Endothelial cell of umbilical vein (primary cell): Measurements from ENCODE around the gene STOML1. TPM values are rescaled to one million over a fixed set of nuclear protein-coding genes. Genes with fewer than 3 reads are reported as not detected.
A peak's percentile ranks its signal among the peaks of the same experiment; 100 is the strongest.

Source experiments
- BruUV-seq: library from RNA; stranded (reverse); fragments of 400-500 nt; replicated peaks from 2 replicates; lab custom pipeline; 2021; lab: Mats Ljungman, UMichigan
- CTCF ChIA-PET: fragments of 300-600, 350-600 bp; sonication (Branson Sonifier 250); formaldehyde crosslinking; loops from one replicate; lab custom pipeline; 2021; ENCODE audit warnings: antibody characterized with exemption, inconsistent platforms; lab: Charles Lee
- POLR2A ChIA-PET: fragments of 300-600, 350-600 bp; sonication (Branson Sonifier 250); formaldehyde crosslinking; loops from one replicate; lab custom pipeline; 2021; ENCODE audit warnings: antibody characterized with exemption, inconsistent platforms; lab: Charles Lee
- DNase-seq: peaks from one replicate; pipeline ENCODE4 v3.0.0-alpha.2; 2011; ENCODE audit warnings: low read depth, low spot score
- FAIRE-seq: peaks from 2 replicates; lab custom pipeline; 2011; peaks lifted over from hg19 to GRCh38; lab: Jason Lieb, UNC
- H2AFZ ChIP-seq: 2 replicates; pipeline ENCODE4 v1.6.0; 2012; ENCODE audit warnings: low read depth, low read length, control low read depth, inconsistent platforms
- H3K27ac ChIP-seq: 2 replicates; pipeline ENCODE4 v1.5.1; 2011; ENCODE audit warnings: low read depth, mild to moderate bottlenecking, control low read depth, low read length, moderate library complexity; ENCODE audit not compliant: insufficient read depth
- H3K27me3 ChIP-seq, 2 experiments: 2 replicates each; pipeline versions ENCODE4 v1.6.0 to v1.6.1; 2011; ENCODE audit warnings: low read length in 2 of 2, mixed read lengths in 1 of 2; ENCODE audit not compliant: control insufficient read depth in 2 of 2, insufficient read depth in 2 of 2
- H3K36me3 ChIP-seq, 2 experiments: 2 replicates in 1 of 2; 3 replicates in 1 of 2; pipeline ENCODE4 v1.5.1; 2011; ENCODE audit warnings: low read length in 2 of 2, mild to moderate bottlenecking in 1 of 2, moderate library complexity in 1 of 2; ENCODE audit not compliant: control insufficient read depth in 2 of 2, insufficient read depth in 2 of 2; ENCODE audit errors: extremely low read depth in 1 of 2
- H3K4me1 ChIP-seq: 3 replicates; pipeline ENCODE4 v1.5.1; 2011; ENCODE audit warnings: mild to moderate bottlenecking, low read length; ENCODE audit not compliant: control insufficient read depth, insufficient read depth; ENCODE audit errors: extremely low read depth
- H3K4me2 ChIP-seq: 2 replicates; pipeline ENCODE4 v1.6.1; 2011; ENCODE audit warnings: low read length, control low read depth, mixed read lengths; ENCODE audit not compliant: insufficient read depth
- H3K4me3 ChIP-seq, 3 experiments: fragments of 200-600 bp in 1 of 3; sonication (generic), shearing (Covaris generic) in 1 of 3; replicated peaks in 1 of 3; 2 replicates each; pipeline ENCODE4 v1.5.1; 2011 to 2016; ENCODE audit warnings: control low read depth in 3 of 3, low read length in 3 of 3, mild to moderate bottlenecking in 2 of 3, inconsistent platforms in 1 of 3, low read depth in 1 of 3, moderate library complexity in 1 of 3; ENCODE audit not compliant: insufficient read depth in 1 of 3
- H3K79me2 ChIP-seq: 2 replicates; pipeline ENCODE4 v1.6.0; 2012; ENCODE audit warnings: low read length, inconsistent platforms; ENCODE audit not compliant: control insufficient read depth, insufficient read depth
- H3K9ac ChIP-seq: replicated peaks from 2 replicates; pipeline ENCODE3; 2011; ENCODE audit warnings: low read length, control low read depth; ENCODE audit not compliant: insufficient read depth; ENCODE audit errors: extremely low read depth
- H3K9me1 ChIP-seq: replicated peaks from 3 replicates; pipeline ENCODE4 v1.6.0; 2011; ENCODE audit warnings: mild to moderate bottlenecking, low read length; ENCODE audit not compliant: control insufficient read depth, insufficient read depth; ENCODE audit errors: extremely low read depth
- H3K9me3 ChIP-seq: replicated peaks from 2 replicates; pipeline ENCODE4 v1.5.1; 2012; ENCODE audit warnings: low read length, inconsistent platforms; ENCODE audit not compliant: control insufficient read depth, insufficient read depth
- H4K20me1 ChIP-seq: replicated peaks from 2 replicates; pipeline ENCODE3; 2011; ENCODE audit warnings: mild to moderate bottlenecking, low read length; ENCODE audit not compliant: control insufficient read depth, insufficient read depth; ENCODE audit errors: extremely low read depth
- EZH2 ChIP-seq: IDR thresholded peaks from 2 replicates; pipeline ENCODE4 v1.6.1; 2012; ENCODE audit warnings: borderline replicate concordance, low read depth, mild to moderate bottlenecking, moderate library complexity, low read length, inconsistent platforms; ENCODE audit not compliant: severe bottlenecking
- FOS ChIP-seq: IDR thresholded peaks from 2 replicates; pipeline ENCODE4 v1.6.1; 2011; ENCODE audit warnings: mild to moderate bottlenecking, low read length, moderate library complexity, borderline replicate concordance; ENCODE audit not compliant: insufficient read depth
- GATA2 ChIP-seq: IDR thresholded peaks from 2 replicates; pipeline ENCODE4 v1.7.0; 2011; ENCODE audit warnings: low read depth, mild to moderate bottlenecking, moderate library complexity, mixed read lengths, low read length; ENCODE audit not compliant: insufficient read length, insufficient read depth
- JUN ChIP-seq: IDR thresholded peaks from 2 replicates; pipeline ENCODE4 v1.6.1; 2011; ENCODE audit warnings: borderline replicate concordance, low read depth; ENCODE audit not compliant: insufficient read length, insufficient read depth
- MYC ChIP-seq: IDR thresholded peaks from one replicate; pipeline ENCODE4 v1.6.1; 2011; ENCODE audit warnings: mild to moderate bottlenecking, low read depth, low read length
- POLR2A ChIP-seq: IDR thresholded peaks from 2 replicates; pipeline ENCODE4 v1.6.1; 2012; ENCODE audit warnings: low read depth, mild to moderate bottlenecking, control low read depth, low read length
- POLR2AphosphoS5 ChIP-seq: IDR thresholded peaks from 2 replicates; pipeline ENCODE4 v1.6.1; 2012; ENCODE audit warnings: low read depth, mild to moderate bottlenecking, control low read depth, low read length, moderate library complexity; ENCODE audit not compliant: insufficient read depth
- dilution Hi-C: fragments of 300-500 bp; cut with MboI; formaldehyde crosslinking; loops from one replicate; pipeline ENCODE4 v1.15.0; 2019; ENCODE audit warnings: low sequenced_read_pairs; ENCODE audit not compliant: extremely low pct_ligation_motif_present
- intact Hi-C: fragments of 100-400 bp; cut with micrococcal nuclease; formaldehyde crosslinking; loops from one replicate; pipeline ENCODE4 v1.10.0; 2022
- polyA plus RNA-seq, 4 experiments: library from polyadenylated mRNA; depleted of rRNA in 3 of 4; stranded (reverse) in 3 of 4; unstranded in 1 of 4; fragments of >200 nt; gene quantifications; 2 replicates each; pipeline versions ENCODE4 v1.2.1 to v1.2.3, GENCODE V29; 2011 to 2012; ENCODE audit warnings: missing spikeins in 1 of 4
- total RNA-seq: library from RNA; stranded (reverse); gene quantifications from 2 replicates; pipeline ENCODE4 v1.2.3, GENCODE V29; 2021
- TF ChIP-seq, protein P1 (sequence below), 2 donors: IDR thresholded peaks; 1 replicate in 1 of 2; 2 replicates in 1 of 2; pipeline ENCODE4 v1.5.1; 2011; ENCODE audit warnings: low read length in 2 of 2, mild to moderate bottlenecking in 2 of 2, moderate library complexity in 2 of 2, control low read depth in 1 of 2, inconsistent platforms in 1 of 2, low read depth in 1 of 2; ENCODE audit not compliant: insufficient read depth in 1 of 2; ENCODE audit errors: extremely low read depth in 1 of 2
- TF ChIP-seq, protein P2 (sequence below): IDR thresholded peaks from 2 replicates; pipeline ENCODE4 v1.6.1; 2011; ENCODE audit not compliant: insufficient read depth, insufficient read length

Gene STOML1
- total and polyA plus RNA-seq, 2 donors (not counting 3 experiments of a cell fraction or from before 2014, with no cell fraction given): 12.9 to 15.4 TPM

DNA sequence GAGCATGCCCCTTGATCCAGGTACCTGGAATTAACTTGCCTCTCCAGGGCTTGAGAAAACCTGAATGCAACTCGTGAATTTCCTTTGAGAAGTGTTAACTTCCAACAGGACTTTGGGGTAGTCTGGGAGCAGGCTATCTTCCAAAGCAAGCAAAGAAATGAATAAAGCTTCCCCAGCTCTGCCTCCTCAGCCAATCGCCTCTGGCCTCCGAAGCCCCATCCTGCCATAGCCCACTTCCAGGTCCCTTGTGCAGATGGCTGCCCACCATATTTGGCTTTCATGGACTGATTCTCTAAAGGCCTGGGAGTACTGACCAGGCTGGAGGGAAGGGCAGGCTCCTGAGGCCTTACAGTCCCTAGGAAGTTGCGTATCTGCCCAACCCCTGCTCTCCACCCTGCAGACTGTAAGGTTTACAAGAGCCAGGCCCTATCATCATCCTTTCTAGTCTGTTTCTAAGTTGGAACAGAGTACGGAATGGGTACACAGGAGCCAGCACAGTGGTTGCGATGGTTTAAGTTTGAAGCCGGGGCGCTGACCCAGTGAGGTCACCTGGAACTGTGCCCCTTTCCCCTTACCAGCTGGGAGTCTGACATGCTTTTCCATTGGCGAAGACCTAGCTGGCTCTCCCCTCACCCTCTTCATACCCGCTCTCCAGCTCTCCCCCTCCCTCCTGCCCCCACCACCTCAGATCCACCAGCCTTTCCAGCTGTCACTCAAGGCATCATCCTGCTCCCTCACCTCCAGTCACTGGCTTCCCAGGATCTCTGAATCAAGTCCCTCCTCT, 1.3 kb upstream of the STOML1 start:
- no TSS peak for BruUV-seq
- H3K4me2 ChIP-seq: no peak overlapping the region
- POLR2A ChIA-PET: interaction anchor here (1.5 kb wide), 1 partner anchor 22 kb away, joined by 3 read pairs; no protein-coding TSS in a partner anchor
- no peak overlapping the region for H2AFZ ChIP-seq
- FAIRE-seq (no peak), DNase-seq (no peak)
- H3K27me3 ChIP-seq: no peaks in the 10 kb centered on the region
- H3K4me3 ChIP-seq: no peak overlapping the region
- peaks cover 51% of the 10 kb centered on the region for H3K4me1 ChIP-seq
- no peak overlapping the region for H3K9ac ChIP-seq
- intact Hi-C loops (loop anchor here (2.0 kb wide), 1 partner anchor 43 kb away; no protein-coding TSS in a partner anchor), dilution Hi-C loops (no loop called here)
- H3K36me3 ChIP-seq: peaks cover 4% of the 10 kb centered on the region in 2 experiments
- H4K20me1 ChIP-seq: no peaks in the 10 kb centered on the region
- CTCF ChIA-PET: interaction anchor here (1.2 to 4.0 kb wide), 10 partner anchors 10 to 55 kb away, joined by 3 to 65 read pairs (median 10); no protein-coding TSS in a partner anchor
- no peak overlapping the region for H3K27ac ChIP-seq
- H3K9me3 ChIP-seq: no peaks in the 10 kb centered on the region
- no peaks in the 10 kb centered on the region for H3K9me1 ChIP-seq
- H3K79me2 ChIP-seq: peaks cover 35% of the 10 kb centered on the region
- TF ChIP-seq POLR2A (no peak), EZH2 (no peak), JUN (no peak), FOS (no peak)

DNA sequence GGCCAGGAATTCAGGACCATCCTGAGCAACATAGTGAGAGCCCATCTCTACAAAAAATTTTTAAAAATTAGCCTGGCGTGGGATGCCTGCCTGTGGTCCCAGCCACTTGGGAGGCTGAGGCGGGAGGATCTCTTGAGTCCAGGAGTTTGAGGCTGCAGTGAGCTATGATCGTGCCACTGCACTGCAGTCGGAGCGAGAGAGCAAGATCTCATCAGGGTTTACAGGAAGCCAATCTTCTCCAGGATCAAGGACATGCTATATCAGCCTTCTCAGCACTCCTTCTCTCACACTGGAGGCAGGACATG, 451 bp upstream of the STOML1 start:
- Histone ChIP-seq H3K9me1 (no peaks in the 10 kb centered on the region), H2AFZ (peak overlapping the region; percentile 86), H3K4me3 (no peak overlapping the region), H3K9me3 (no peaks in the 10 kb centered on the region), H3K36me3 (no peaks in the 10 kb centered on the region), H3K27ac (no peak overlapping the region), H3K4me2 (no peak overlapping the region), H3K4me1 (peaks cover 55% of the 10 kb centered on the region), H3K79me2 (peaks cover 27% of the 10 kb centered on the region), H3K27me3 (no peaks in the 10 kb centered on the region), H3K9ac (no peak overlapping the region), H4K20me1 (no peaks in the 10 kb centered on the region)
- CTCF ChIA-PET: interaction anchor here (0.6 to 7.0 kb wide), 7 partner anchors 8 to 48 kb away, joined by 3 to 53 read pairs (median 5); no protein-coding TSS in a partner anchor
- FAIRE-seq (no peak), DNase-seq (no peak)
- BruUV-seq: no TSS peak
- no peak for TF ChIP-seq EZH2
- TF ChIP-seq FOS: no peak
- TF ChIP-seq GATA2: no peak
- no peak for TF ChIP-seq JUN
- no peak for TF ChIP-seq POLR2A
- TF ChIP-seq, protein P1, sequence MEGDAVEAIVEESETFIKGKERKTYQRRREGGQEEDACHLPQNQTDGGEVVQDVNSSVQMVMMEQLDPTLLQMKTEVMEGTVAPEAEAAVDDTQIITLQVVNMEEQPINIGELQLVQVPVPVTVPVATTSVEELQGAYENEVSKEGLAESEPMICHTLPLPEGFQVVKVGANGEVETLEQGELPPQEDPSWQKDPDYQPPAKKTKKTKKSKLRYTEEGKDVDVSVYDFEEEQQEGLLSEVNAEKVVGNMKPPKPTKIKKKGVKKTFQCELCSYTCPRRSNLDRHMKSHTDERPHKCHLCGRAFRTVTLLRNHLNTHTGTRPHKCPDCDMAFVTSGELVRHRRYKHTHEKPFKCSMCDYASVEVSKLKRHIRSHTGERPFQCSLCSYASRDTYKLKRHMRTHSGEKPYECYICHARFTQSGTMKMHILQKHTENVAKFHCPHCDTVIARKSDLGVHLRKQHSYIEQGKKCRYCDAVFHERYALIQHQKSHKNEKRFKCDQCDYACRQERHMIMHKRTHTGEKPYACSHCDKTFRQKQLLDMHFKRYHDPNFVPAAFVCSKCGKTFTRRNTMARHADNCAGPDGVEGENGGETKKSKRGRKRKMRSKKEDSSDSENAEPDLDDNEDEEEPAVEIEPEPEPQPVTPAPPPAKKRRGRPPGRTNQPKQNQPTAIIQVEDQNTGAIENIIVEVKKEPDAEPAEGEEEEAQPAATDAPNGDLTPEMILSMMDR (IDR thresholded peaks at IDR 0.05; ENCODE audit: extremely low read depth in 1 of 2, insufficient read depth in 1 of 2, low read depth in 1 of 2, low read length in 2 of 2): no peak
- TF ChIP-seq MYC: no peak
- no peak for TF ChIP-seq POLR2AphosphoS5
- TF ChIP-seq, protein P2, sequence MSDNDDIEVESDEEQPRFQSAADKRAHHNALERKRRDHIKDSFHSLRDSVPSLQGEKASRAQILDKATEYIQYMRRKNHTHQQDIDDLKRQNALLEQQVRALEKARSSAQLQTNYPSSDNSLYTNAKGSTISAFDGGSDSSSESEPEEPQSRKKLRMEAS: no peak
- dilution Hi-C loops (no loop called here), intact Hi-C loops (loop anchor here (1.0 to 2.0 kb wide), 3 partner anchors 10 to 42 kb away; no protein-coding TSS in a partner anchor)
- POLR2A ChIA-PET: no interaction called here
